H9 (cell line): ENCODE measurements around the gene SAFB. TPM values are rescaled to one million over a fixed set of nuclear protein-coding genes. Genes with fewer than 3 reads are reported as not detected.
A peak's percentile ranks its signal among the peaks of the same experiment; 100 is the strongest.

ENCODE experiments used
- DNase-seq: peaks from one replicate; pipeline ENCODE4 v3.0.0-alpha.2; 2017
- H2AFZ ChIP-seq: one replicate; pipeline ENCODE4 v1.6.1; 2013; ENCODE audit warnings: mild to moderate bottlenecking, low read length, control low read depth, moderate library complexity
- H2AK5ac ChIP-seq: 2 replicates; pipeline ENCODE4 v1.6.1; 2013; ENCODE audit warnings: low read length, control low read depth, mixed read lengths; ENCODE audit not compliant: insufficient read length
- H2BK120ac ChIP-seq: one replicate; pipeline ENCODE4 v1.6.1; 2013; ENCODE audit warnings: low read depth, mild to moderate bottlenecking, low read length, control low read depth, inconsistent platforms; ENCODE audit not compliant: poor library complexity, severe bottlenecking
- H2BK12ac ChIP-seq: 2 replicates; pipeline ENCODE4 v1.6.1; 2013; ENCODE audit warnings: low read length, control low read depth, mixed read lengths, low read depth; ENCODE audit not compliant: insufficient read length
- H2BK15ac ChIP-seq: 2 replicates; pipeline ENCODE4 v1.6.1; 2013; ENCODE audit warnings: low read depth, low read length, control low read depth
- H2BK20ac ChIP-seq: one replicate; pipeline ENCODE4 v1.6.1; 2013; ENCODE audit warnings: low read depth, mild to moderate bottlenecking, low read length, control low read depth, inconsistent platforms; ENCODE audit not compliant: poor library complexity, severe bottlenecking
- H2BK5ac ChIP-seq: 2 replicates; pipeline ENCODE4 v1.6.1; 2013; ENCODE audit warnings: low read length, control low read depth, mixed read lengths; ENCODE audit not compliant: insufficient read length
- H3K14ac ChIP-seq: 2 replicates; pipeline ENCODE4 v1.6.1; 2013; ENCODE audit warnings: low read length, control low read depth; ENCODE audit not compliant: insufficient read depth
- H3K18ac ChIP-seq: 2 replicates; pipeline ENCODE4 v1.6.1; 2013; ENCODE audit warnings: low read depth, mild to moderate bottlenecking, mixed read lengths, low read length, control low read depth; ENCODE audit not compliant: insufficient read length
- H3K23ac ChIP-seq: 2 replicates; pipeline ENCODE4 v1.6.1; 2013; ENCODE audit warnings: low read length, control low read depth, mixed read lengths, low read depth; ENCODE audit not compliant: insufficient read length
- H3K23me2 ChIP-seq: 2 replicates; pipeline ENCODE4 v1.6.1; 2013; ENCODE audit warnings: low read depth, mild to moderate bottlenecking, mixed read lengths, low read length, control low read depth; ENCODE audit not compliant: insufficient read length, poor library complexity, severe bottlenecking
- H3K27ac ChIP-seq: 2 replicates; pipeline ENCODE4 v1.5.1; 2013; ENCODE audit warnings: low read length, control low read depth, mixed read lengths, low read depth; ENCODE audit not compliant: insufficient read length
- H3K27me3 ChIP-seq: 2 replicates; pipeline ENCODE4 v1.6.1; 2013; ENCODE audit warnings: low read length, control low read depth, inconsistent platforms; ENCODE audit not compliant: insufficient read depth
- H3K4ac ChIP-seq: 2 replicates; pipeline ENCODE4 v1.6.1; 2013; ENCODE audit warnings: low read depth, mild to moderate bottlenecking, control low read depth, inconsistent platforms, low read length, moderate library complexity
- H3K4me1 ChIP-seq: 2 replicates; pipeline ENCODE4 v1.6.1; 2013; ENCODE audit warnings: low read length, control low read depth, inconsistent platforms; ENCODE audit not compliant: insufficient read depth
- H3K4me2 ChIP-seq: 2 replicates; pipeline ENCODE4 v1.6.1; 2013; ENCODE audit warnings: low read length, control low read depth, mixed read lengths; ENCODE audit not compliant: insufficient read length, insufficient read depth
- H3K56ac ChIP-seq: 2 replicates; pipeline ENCODE4 v1.6.1; 2013; ENCODE audit warnings: low read depth, mild to moderate bottlenecking, mixed read lengths, low read length, control low read depth; ENCODE audit not compliant: insufficient read length
- H3K79me1 ChIP-seq: 2 replicates; pipeline ENCODE4 v1.6.1; 2013; ENCODE audit warnings: low read depth, mild to moderate bottlenecking, moderate library complexity, low read length, control low read depth, inconsistent platforms; ENCODE audit not compliant: insufficient read depth, poor library complexity, severe bottlenecking
- H3K79me2 ChIP-seq: 2 replicates; pipeline ENCODE4 v1.6.1; 2013; ENCODE audit warnings: low read length, control low read depth, inconsistent platforms; ENCODE audit not compliant: insufficient read depth
- H3K9ac ChIP-seq: 2 replicates; pipeline ENCODE4 v1.6.1; 2013; ENCODE audit warnings: low read length, control low read depth, mixed read lengths; ENCODE audit not compliant: insufficient read length; ENCODE audit errors: extremely low read depth
- H3K9me3 ChIP-seq: one replicate; pipeline ENCODE4 v1.6.1; 2013; ENCODE audit warnings: low read depth, low read length, inconsistent platforms; ENCODE audit not compliant: control insufficient read depth
- H3T11ph ChIP-seq: one replicate; pipeline ENCODE4 v1.6.1; 2013; ENCODE audit warnings: mild to moderate bottlenecking, low read length, control low read depth, inconsistent platforms
- H4K20me1 ChIP-seq: one replicate; pipeline ENCODE4 v1.6.1; 2013; ENCODE audit not compliant: control insufficient read depth, insufficient read length, insufficient read depth
- H4K5ac ChIP-seq: 2 replicates; pipeline ENCODE4 v1.6.1; 2013; ENCODE audit warnings: low read depth, mild to moderate bottlenecking, mixed read lengths, low read length, control low read depth; ENCODE audit not compliant: insufficient read length
- H4K8ac ChIP-seq: replicated peaks from 2 replicates; pipeline ENCODE4 v1.6.1; 2013; ENCODE audit warnings: low read length, control low read depth, mixed read lengths, low read depth; ENCODE audit not compliant: insufficient read length
- H4K91ac ChIP-seq: 2 replicates; pipeline ENCODE4 v1.6.1; 2013; ENCODE audit warnings: low read depth, mild to moderate bottlenecking, moderate library complexity, mixed read lengths, low read length, control low read depth; ENCODE audit not compliant: insufficient read length
- H3K27ac Mint-ChIP-seq, 3 experiments: 2 replicates in 2 of 3; 3 replicates in 1 of 3; pipeline ENCODE4 v1.8.0; 2020 to 2021; ENCODE audit warnings: mixed read lengths in 3 of 3, mild to moderate bottlenecking in 1 of 3, moderate library complexity in 1 of 3
- H3K27me3 Mint-ChIP-seq: 2 replicates; pipeline ENCODE4 v1.8.0; 2021; ENCODE audit warnings: low read depth, mild to moderate bottlenecking, moderate library complexity, mixed read lengths
- H3K36me3 Mint-ChIP-seq, 3 experiments: 2 replicates in 2 of 3; 3 replicates in 1 of 3; pipeline ENCODE4 v1.8.0; 2020 to 2021; ENCODE audit warnings: low read depth in 3 of 3, mixed read lengths in 3 of 3; ENCODE audit not compliant: insufficient read depth in 1 of 3
- H3K4me1 Mint-ChIP-seq, 2 experiments: 2 replicates each; pipeline ENCODE4 v1.8.0; 2020; ENCODE audit warnings: mixed read lengths in 2 of 2
- H3K4me3 Mint-ChIP-seq, 2 experiments: 2 replicates in 1 of 2; 3 replicates in 1 of 2; pipeline ENCODE4 v1.8.0; 2020 to 2021; ENCODE audit warnings: mild to moderate bottlenecking in 2 of 2, mixed read lengths in 2 of 2, moderate library complexity in 1 of 2
- H3K9me3 Mint-ChIP-seq, 2 experiments: 2 replicates in 1 of 2; 3 replicates in 1 of 2; pipeline ENCODE4 v1.8.0; 2020; ENCODE audit warnings: mild to moderate bottlenecking in 2 of 2, mixed read lengths in 2 of 2, moderate library complexity in 1 of 2
- WGBS: extraction: QIAGEN DNeasy Blood & Tissue Kit; methylation state at CpG from one replicate; pipeline ENCODE4 v1.1.7; 2013; ENCODE audit warnings: missing lambda C conversion rate, low lambda C conversion rate, mixed read lengths; ENCODE audit not compliant: insufficient read length; ENCODE audit errors: extremely low coverage; 5-methylcytosine and 5-hydroxymethylcytosine counted together
- total RNA-seq: library from RNA; stranded (reverse); gene quantifications from 2 replicates; pipeline ENCODE4 v1.2.1, GENCODE V29; 2021
- TF ChIP-seq, protein P1 (sequence below): fragments of 200-600 bp; sonication (generic); conservative IDR thresholded peaks from 3 replicates; pipeline ENCODE4 v1.8.0; 2021; ENCODE audit warnings: antibody characterized with exemption, mild to moderate bottlenecking

SAFB gene
- total RNA-seq, 1 experiment from 2014 or later: 110 TPM

DNA sequence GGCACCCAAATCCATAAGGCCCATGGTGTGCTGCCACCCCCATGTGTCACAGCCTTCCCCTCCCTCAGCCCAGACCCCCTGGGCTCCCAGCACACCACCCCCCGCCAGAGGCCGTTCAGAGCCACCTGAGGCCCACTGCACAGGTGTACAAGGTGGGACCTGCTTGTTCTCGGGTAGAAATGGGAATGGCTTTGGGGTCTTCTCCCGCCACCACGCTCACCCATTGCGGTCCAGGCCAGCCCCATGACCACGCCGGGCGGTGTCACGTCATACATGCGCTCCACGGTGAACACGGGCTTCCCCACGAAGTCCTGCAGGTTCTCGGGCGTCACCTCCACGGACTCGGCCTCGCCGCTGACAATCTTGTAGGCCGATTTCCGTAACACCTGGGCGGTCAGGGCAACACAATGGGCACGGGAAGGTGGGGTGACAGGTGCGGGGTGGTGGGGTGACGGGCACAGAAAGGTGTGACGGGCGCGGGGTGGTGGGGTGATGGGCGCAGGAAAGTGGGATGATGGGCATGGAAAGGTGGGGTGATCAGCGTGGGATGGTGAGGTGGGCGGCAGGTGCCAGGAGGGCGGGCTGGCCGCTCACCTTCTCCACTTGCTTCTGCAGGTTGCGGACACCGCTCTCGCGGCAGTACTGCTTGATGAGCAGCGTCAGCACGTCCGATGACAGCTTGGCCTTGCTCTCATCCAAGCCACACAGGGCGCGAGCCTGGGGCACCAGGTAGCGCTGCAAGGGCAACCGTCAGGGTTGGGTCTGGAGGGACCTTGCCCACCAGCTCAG is 71.5 kb downstream of the SAFB start:
- peak; percentile 28 for DNase-seq
- Histone ChIP-seq H4K20me1 (no peaks in the 10 kb centered on the region), H3K9ac (no peak overlapping the region), H2BK5ac (no peak overlapping the region), H3K56ac (no peak overlapping the region), H4K91ac (no peak overlapping the region), H2AK5ac (no peak overlapping the region), H2BK15ac (no peak overlapping the region), H4K5ac (no peak overlapping the region), H3K27ac (no peak overlapping the region), H3K9me3 (no peaks in the 10 kb centered on the region), H3K4ac (no peak overlapping the region), H2AFZ (no peak overlapping the region), H3K18ac (no peak overlapping the region), H2BK120ac (no peak overlapping the region), H2BK12ac (no peak overlapping the region), H3K27me3 (no peaks in the 10 kb centered on the region), H4K8ac (no peak overlapping the region), H3K79me1 (no peaks in the 10 kb centered on the region), H3K79me2 (peaks cover 14% of the 10 kb centered on the region; the same call in 1 of the 2 replicates), H3K23me2 (peaks cover 5% of the 10 kb centered on the region), H3K4me1 (no peaks in the 10 kb centered on the region), H3K14ac (no peak overlapping the region), H3T11ph (no peak overlapping the region), H3K4me2 (no peak overlapping the region), H2BK20ac (no peak overlapping the region), H3K23ac (no peak overlapping the region)
- no CpG with 5 or more reads among the region's 45 CpGs for WGBS
- Mint-ChIP-seq H3K27ac (peak overlapping the region in 1 of 3 experiments; percentile 55; a peak in 1 of 7 replicates), H3K27me3 (peaks cover 8% of the 10 kb centered on the region; the same call in 1 of the 2 replicates), H3K36me3 (peaks cover 41 to 74% (median 56%) of the 10 kb centered on the region in 3 experiments), H3K4me1 (peaks cover 4 to 12% of the 10 kb centered on the region in 2 experiments), H3K9me3 (peaks cover 5 to 6% of the 10 kb centered on the region in 2 experiments; a peak in 2 of 5 replicates), H3K4me3 (peak overlapping the region in 1 of 2 experiments; percentile 40; a peak in 1 of 5 replicates)
- TF ChIP-seq, protein P1, sequence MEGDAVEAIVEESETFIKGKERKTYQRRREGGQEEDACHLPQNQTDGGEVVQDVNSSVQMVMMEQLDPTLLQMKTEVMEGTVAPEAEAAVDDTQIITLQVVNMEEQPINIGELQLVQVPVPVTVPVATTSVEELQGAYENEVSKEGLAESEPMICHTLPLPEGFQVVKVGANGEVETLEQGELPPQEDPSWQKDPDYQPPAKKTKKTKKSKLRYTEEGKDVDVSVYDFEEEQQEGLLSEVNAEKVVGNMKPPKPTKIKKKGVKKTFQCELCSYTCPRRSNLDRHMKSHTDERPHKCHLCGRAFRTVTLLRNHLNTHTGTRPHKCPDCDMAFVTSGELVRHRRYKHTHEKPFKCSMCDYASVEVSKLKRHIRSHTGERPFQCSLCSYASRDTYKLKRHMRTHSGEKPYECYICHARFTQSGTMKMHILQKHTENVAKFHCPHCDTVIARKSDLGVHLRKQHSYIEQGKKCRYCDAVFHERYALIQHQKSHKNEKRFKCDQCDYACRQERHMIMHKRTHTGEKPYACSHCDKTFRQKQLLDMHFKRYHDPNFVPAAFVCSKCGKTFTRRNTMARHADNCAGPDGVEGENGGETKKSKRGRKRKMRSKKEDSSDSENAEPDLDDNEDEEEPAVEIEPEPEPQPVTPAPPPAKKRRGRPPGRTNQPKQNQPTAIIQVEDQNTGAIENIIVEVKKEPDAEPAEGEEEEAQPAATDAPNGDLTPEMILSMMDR: no peak
